Measurements from ENCODE around the gene CFAP58. TPM values are rescaled to one million over a fixed set of nuclear protein-coding genes. Genes with fewer than 3 reads are reported as not detected.

The CFAP58 gene
- total RNA-seq, 1 experiment from 2014 or later, result 0.21 TPM

DNA sequence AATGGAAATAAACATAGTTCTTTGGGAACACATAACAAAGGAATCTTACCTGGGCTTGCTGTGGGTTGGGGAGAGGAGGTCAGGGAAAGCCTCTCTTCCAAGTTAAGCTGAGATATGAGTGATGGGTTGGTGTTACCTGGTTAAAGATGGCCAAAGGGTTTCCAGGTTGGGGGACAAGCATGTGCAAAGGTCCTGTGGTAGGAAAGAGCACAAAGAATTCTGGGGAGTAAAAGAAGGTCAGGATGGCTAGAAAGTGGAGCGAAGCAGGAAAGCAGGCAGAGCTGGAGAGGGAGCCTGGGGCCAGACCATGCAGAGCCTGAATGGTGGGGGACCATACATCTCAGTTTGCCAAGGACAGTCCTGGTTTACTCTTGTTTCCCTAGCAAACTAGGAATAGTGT lies 133.2 kb downstream of the CFAP58 start:
- DNase-seq (ENCODE audit: low read depth, low spot score), result no peak
- in situ Hi-C loops (cut with HindIII; ENCODE audit: low pct_unique_long_range_greater_than_20kb, low sequenced_read_pairs), result no loop called here

GRCh38 chr10:104487794-104488438 lies 134.3 kb downstream of the CFAP58 start:
- no peak for DNase-seq (ENCODE audit: low read depth, low spot score)
- in situ Hi-C loops (cut with HindIII; ENCODE audit: low pct_unique_long_range_greater_than_20kb, low sequenced_read_pairs), result no loop called here

GRCh38 chr10:104488439-104488832 lies 134.8 kb downstream of the CFAP58 start:
- in situ Hi-C loops (cut with HindIII; ENCODE audit: low pct_unique_long_range_greater_than_20kb, low sequenced_read_pairs), result no loop called here
- no peak for DNase-seq (ENCODE audit: low read depth, low spot score)

- no peak for DNase-seq (ENCODE audit: low read depth, low spot score)
- in situ Hi-C loops (cut with HindIII; ENCODE audit: low pct_unique_long_range_greater_than_20kb, low sequenced_read_pairs), result no loop called here
These were observed 138.8 kb downstream of the CFAP58 start for GRCh38 chr10:104492329-104492940.

GRCh38 chr10:104498347-104499081 lies 144.9 kb downstream of the CFAP58 start:
- in situ Hi-C loops (cut with HindIII; ENCODE audit: low pct_unique_long_range_greater_than_20kb, low sequenced_read_pairs), result no loop called here
- DNase-seq (ENCODE audit: low read depth, low spot score), result no peak

- DNase-seq (ENCODE audit: low read depth, low spot score), result no peak
- in situ Hi-C loops (cut with HindIII; ENCODE audit: low pct_unique_long_range_greater_than_20kb, low sequenced_read_pairs), result no loop called here
These were observed 147.8 kb downstream of the CFAP58 start for GRCh38 chr10:104501449-104501848.

DNA sequence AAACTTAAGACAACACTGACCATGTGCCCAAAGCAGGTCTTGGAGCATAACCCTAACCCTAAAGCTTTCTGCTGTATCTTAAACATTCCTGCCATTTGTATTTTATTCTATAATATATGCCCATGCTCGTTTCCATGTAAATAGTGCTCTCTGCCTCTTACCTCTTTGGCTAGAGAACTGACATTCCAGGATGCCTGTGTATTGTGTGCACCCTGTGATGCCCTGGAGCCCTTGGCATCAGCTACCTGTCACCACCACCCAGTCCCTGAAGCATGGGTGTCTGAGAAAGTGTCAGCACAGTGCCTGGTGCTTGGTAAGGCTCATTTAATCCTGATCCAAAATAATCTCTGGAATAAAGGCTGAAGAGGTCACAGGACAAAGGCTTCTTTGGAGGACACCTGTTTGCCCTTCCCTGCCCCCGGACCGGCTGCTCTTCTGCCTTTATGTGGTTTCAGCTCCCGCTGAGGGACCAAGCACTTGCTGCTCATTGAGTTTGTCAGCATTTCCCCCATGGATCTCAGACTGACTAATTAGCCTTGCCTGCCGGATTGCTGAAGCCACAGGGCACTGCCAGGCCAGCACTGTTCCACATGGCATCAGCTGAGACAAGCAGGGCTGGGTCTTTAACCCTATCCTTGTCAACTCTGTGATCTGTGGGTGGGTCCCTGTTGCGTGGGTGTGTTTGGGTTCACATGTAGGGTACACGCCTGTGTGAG lies 148.4 kb downstream of the CFAP58 start:
- in situ Hi-C loops (cut with HindIII; ENCODE audit: low pct_unique_long_range_greater_than_20kb, low sequenced_read_pairs), result no loop called here
- no peak for DNase-seq (ENCODE audit: low read depth, low spot score)

- no peak for DNase-seq (ENCODE audit: low read depth, low spot score)
- in situ Hi-C loops (cut with HindIII; ENCODE audit: low pct_unique_long_range_greater_than_20kb, low sequenced_read_pairs), result no loop called here
These were observed 149.3 kb downstream of the CFAP58 start for GRCh38 chr10:104502907-104503306.

Other genes with a start within 250 kb of the CFAP58 start
- gene SFR1, start 231.7 kb upstream of the CFAP58 start, total RNA-seq (2014; rRNA removed; shearing (Covaris generic)), result 7.2 and 8.6 TPM in 2 replicates
- 1.3 and 1.6 TPM in 2 replicates for gene CFAP43, start 121.5 kb upstream of the CFAP58 start, total RNA-seq (2014; rRNA removed; shearing (Covaris generic))
- 460 and 588 TPM in 2 replicates for gene GSTO1, start 98.9 kb upstream of the CFAP58 start, total RNA-seq (2014; rRNA removed; shearing (Covaris generic))
- gene GSTO2, start 84.6 kb upstream of the CFAP58 start, total RNA-seq (2014; rRNA removed; shearing (Covaris generic)), result 0.90 and 1.2 TPM in 2 replicates
- gene ITPRIP, start 15.4 kb upstream of the CFAP58 start, total RNA-seq (2014; rRNA removed; shearing (Covaris generic)), result 10.3 and 12.7 TPM in 2 replicates